GM23338 (cell line): ENCODE results near the gene OMP. TPM values are rescaled to one million over a fixed set of nuclear protein-coding genes. Genes with fewer than 3 reads are reported as not detected.

Experiments
- ATAC-seq: fragments of 200-7000 bp; cut with Tn5 transposase; 3 replicates; pipeline ENCODE4 v1.9.1; 2020
- DNase-seq: peaks from one replicate; pipeline ENCODE4 v3.0.0-alpha.2; 2015; ENCODE audit warnings: low spot score
- H2AFZ ChIP-seq: fragments of 200-600 bp; sonication (generic); 2 replicates; pipeline ENCODE4 v1.8.0; 2016; ENCODE audit warnings: antibody characterized with exemption, mild to moderate bottlenecking, moderate library complexity
- H3F3A ChIP-seq: fragments of 200-600 bp; sonication (generic); replicated peaks from 2 replicates; pipeline ENCODE4 v1.8.0; 2017; ENCODE audit warnings: antibody characterized with exemption, mixed run types, low read depth
- H3K27ac ChIP-seq: fragments of 200-600 bp; sonication (generic); 2 replicates; pipeline ENCODE4 v1.6.1; 2016; ENCODE audit warnings: low read depth
- H3K27me3 ChIP-seq: fragments of 200-600 bp; sonication (generic); 2 replicates; pipeline ENCODE4 v1.8.0; 2016; ENCODE audit warnings: mild to moderate bottlenecking, mixed run types, moderate library complexity; ENCODE audit not compliant: insufficient read depth
- H3K36me3 ChIP-seq: fragments of 200-600 bp; sonication (generic); 2 replicates; pipeline ENCODE4 v1.8.0; 2016; ENCODE audit warnings: mild to moderate bottlenecking; ENCODE audit not compliant: insufficient read depth
- H3K4me1 ChIP-seq: fragments of 200-600 bp; sonication (generic); 2 replicates; pipeline ENCODE4 v1.8.0; 2016; ENCODE audit warnings: mild to moderate bottlenecking, moderate library complexity; ENCODE audit not compliant: insufficient read depth
- H3K4me2 ChIP-seq: fragments of 200-600 bp; sonication (generic); 2 replicates; pipeline ENCODE4 v1.7.1; 2017; ENCODE audit warnings: mixed run types
- H3K4me3 ChIP-seq: fragments of 200-600 bp; sonication (generic); 2 replicates; pipeline ENCODE4 v1.6.1; 2016; ENCODE audit warnings: mixed run types
- H3K79me2 ChIP-seq: fragments of 200-600 bp; sonication (generic); replicated peaks from 2 replicates; pipeline ENCODE4 v1.8.0; 2017; ENCODE audit warnings: mild to moderate bottlenecking; ENCODE audit not compliant: insufficient read depth
- H3K9me2 ChIP-seq: fragments of 200-600 bp; sonication (generic); 2 replicates; pipeline ENCODE4 v1.8.0; 2017; ENCODE audit not compliant: insufficient read depth
- H4K20me1 ChIP-seq: fragments of 200-600 bp; sonication (generic); replicated peaks from 2 replicates; pipeline ENCODE4 v1.8.0; 2017; ENCODE audit warnings: mild to moderate bottlenecking; ENCODE audit not compliant: insufficient read depth
- H3K27ac Mint-ChIP-seq: 2 replicates; pipeline ENCODE4 v1.8.0; 2020; ENCODE audit warnings: inconsistent platforms, mild to moderate bottlenecking, moderate library complexity, mixed read lengths
- H3K27me3 Mint-ChIP-seq: 3 replicates; pipeline ENCODE4 v1.8.0; 2022; ENCODE audit warnings: low read depth, mild to moderate bottlenecking, moderate library complexity, mixed read lengths, inconsistent platforms; ENCODE audit not compliant: insufficient read depth, poor library complexity
- H3K36me3 Mint-ChIP-seq: 3 replicates; pipeline ENCODE4 v1.8.0; 2021; ENCODE audit warnings: low read depth, mild to moderate bottlenecking, inconsistent platforms, moderate library complexity, mixed read lengths
- H3K4me1 Mint-ChIP-seq: 3 replicates; pipeline ENCODE4 v1.8.0; 2020; ENCODE audit warnings: mild to moderate bottlenecking, inconsistent platforms, mixed read lengths
- H3K4me3 Mint-ChIP-seq: 3 replicates; pipeline ENCODE4 v1.8.0; 2021; ENCODE audit warnings: moderate library complexity, mild to moderate bottlenecking, inconsistent platforms, mixed read lengths
- H3K9me3 Mint-ChIP-seq: 3 replicates; pipeline ENCODE4 v1.8.0; 2020; ENCODE audit warnings: moderate library complexity, mild to moderate bottlenecking, inconsistent platforms, mixed read lengths
- CREB1 ChIP-seq: fragments of 250-450 bp; sonication (Bioruptor Pico); IDR thresholded peaks from 2 replicates; pipeline ENCODE4 v1.5.0; 2020; ENCODE audit warnings: low read depth, mild to moderate bottlenecking, moderate library complexity
- EZH2phosphoT487 ChIP-seq: fragments of 200-600 bp; sonication (generic); IDR thresholded peaks from one replicate; pipeline ENCODE4 v1.8.1; 2018; ENCODE audit warnings: antibody characterized with exemption; ENCODE audit not compliant: unreplicated experiment
- POLR2AphosphoS5 ChIP-seq: IDR thresholded peaks from 2 replicates; pipeline ENCODE4 v1.6.1; 2016; ENCODE audit warnings: antibody characterized with exemption, low read depth
- ZNF114 ChIP-seq: fragments of 250-450 bp; sonication (Bioruptor Pico); IDR thresholded peaks from 2 replicates; pipeline ENCODE4 v1.5.0; 2020; ENCODE audit warnings: mild to moderate bottlenecking, moderate library complexity
- polyA plus RNA-seq: library from polyadenylated mRNA; unstranded; fragments of >200 nt; fragmentation: Nextera tagmentation; extraction: Ambion mirVana; gene quantifications from 2 replicates; pipeline ENCODE4 v1.2.1, GENCODE V29; 2016
- total RNA-seq: library from RNA; depleted of rRNA; stranded (reverse); fragments of >200 nt; shearing (Covaris generic); gene quantifications from 2 replicates; pipeline ENCODE4 v1.2.3, GENCODE V29; 2014
- TF ChIP-seq, protein P1 (sequence below): IDR thresholded peaks from one replicate; pipeline ENCODE4 v1.6.1; 2018; ENCODE audit warnings: antibody characterized with exemption; ENCODE audit not compliant: unreplicated experiment
- TF ChIP-seq, protein P2 (sequence below): IDR thresholded peaks from 2 replicates; pipeline ENCODE4 v1.6.1; 2016; ENCODE audit warnings: antibody characterized with exemption

The OMP gene
- total and polyA plus RNA-seq, 2 experiments from 2014 or later = 1.0 TPM; not detected in 1

DNA sequence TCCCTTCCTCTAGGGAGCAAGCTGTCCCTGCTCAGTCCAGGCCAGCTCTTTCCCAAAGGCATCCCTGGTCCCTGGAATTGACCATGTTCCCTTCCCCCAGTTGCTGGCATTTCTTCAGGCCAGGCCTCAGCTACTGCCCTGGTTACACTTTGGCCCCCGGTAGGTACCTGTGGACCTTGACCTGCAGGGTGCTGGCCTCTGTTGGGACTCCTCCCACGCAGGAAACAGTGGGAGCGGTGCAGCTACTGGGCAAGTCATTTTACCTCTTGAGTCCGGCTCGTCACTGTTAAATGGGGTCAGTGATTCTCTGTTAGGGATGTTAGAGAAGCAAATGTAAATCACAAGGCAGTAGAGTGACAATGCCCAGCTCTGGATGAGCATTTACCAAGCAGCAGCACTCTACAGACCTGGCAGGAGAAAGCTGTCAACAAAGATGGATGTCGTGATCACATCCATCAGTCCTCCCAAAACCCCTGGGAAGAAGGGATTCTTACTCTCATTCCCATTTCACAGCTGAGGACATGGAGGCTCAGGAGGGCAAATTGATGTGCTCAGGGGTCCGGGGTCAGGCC, 42.3 kb downstream of the OMP start:
- DNase-seq = no peak
- no peaks in the 10 kb centered on the region for H3K9me2 ChIP-seq
- H3K4me2 ChIP-seq = no peak overlapping the region
- Mint-ChIP-seq H3K4me3 (no peak overlapping the region), H3K36me3 (no peaks in the 10 kb centered on the region), H3K27me3 (peaks cover 20% of the 10 kb centered on the region), H3K9me3 (no peaks in the 10 kb centered on the region), H3K4me1 (peaks cover 32% of the 10 kb centered on the region), H3K27ac (no peak overlapping the region)
- no peaks in the 10 kb centered on the region for H4K20me1 ChIP-seq
- no peak overlapping the region for H2AFZ ChIP-seq
- no peaks in the 10 kb centered on the region for H3K36me3 ChIP-seq
- H3K27ac ChIP-seq = no peak overlapping the region
- no peaks in the 10 kb centered on the region for H3F3A ChIP-seq
- H3K4me1 ChIP-seq = peaks cover 14% of the 10 kb centered on the region
- no peak for ATAC-seq
- no peaks in the 10 kb centered on the region for H3K79me2 ChIP-seq
- H3K4me3 ChIP-seq = no peak overlapping the region
- no peaks in the 10 kb centered on the region for H3K27me3 ChIP-seq
- TF ChIP-seq POLR2AphosphoS5 (no peak), CREB1 (CRISPR knock-in tag) (no peak)
- TF ChIP-seq, protein P1, sequence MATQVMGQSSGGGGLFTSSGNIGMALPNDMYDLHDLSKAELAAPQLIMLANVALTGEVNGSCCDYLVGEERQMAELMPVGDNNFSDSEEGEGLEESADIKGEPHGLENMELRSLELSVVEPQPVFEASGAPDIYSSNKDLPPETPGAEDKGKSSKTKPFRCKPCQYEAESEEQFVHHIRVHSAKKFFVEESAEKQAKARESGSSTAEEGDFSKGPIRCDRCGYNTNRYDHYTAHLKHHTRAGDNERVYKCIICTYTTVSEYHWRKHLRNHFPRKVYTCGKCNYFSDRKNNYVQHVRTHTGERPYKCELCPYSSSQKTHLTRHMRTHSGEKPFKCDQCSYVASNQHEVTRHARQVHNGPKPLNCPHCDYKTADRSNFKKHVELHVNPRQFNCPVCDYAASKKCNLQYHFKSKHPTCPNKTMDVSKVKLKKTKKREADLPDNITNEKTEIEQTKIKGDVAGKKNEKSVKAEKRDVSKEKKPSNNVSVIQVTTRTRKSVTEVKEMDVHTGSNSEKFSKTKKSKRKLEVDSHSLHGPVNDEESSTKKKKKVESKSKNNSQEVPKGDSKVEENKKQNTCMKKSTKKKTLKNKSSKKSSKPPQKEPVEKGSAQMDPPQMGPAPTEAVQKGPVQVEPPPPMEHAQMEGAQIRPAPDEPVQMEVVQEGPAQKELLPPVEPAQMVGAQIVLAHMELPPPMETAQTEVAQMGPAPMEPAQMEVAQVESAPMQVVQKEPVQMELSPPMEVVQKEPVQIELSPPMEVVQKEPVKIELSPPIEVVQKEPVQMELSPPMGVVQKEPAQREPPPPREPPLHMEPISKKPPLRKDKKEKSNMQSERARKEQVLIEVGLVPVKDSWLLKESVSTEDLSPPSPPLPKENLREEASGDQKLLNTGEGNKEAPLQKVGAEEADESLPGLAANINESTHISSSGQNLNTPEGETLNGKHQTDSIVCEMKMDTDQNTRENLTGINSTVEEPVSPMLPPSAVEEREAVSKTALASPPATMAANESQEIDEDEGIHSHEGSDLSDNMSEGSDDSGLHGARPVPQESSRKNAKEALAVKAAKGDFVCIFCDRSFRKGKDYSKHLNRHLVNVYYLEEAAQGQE = no peak

DNA sequence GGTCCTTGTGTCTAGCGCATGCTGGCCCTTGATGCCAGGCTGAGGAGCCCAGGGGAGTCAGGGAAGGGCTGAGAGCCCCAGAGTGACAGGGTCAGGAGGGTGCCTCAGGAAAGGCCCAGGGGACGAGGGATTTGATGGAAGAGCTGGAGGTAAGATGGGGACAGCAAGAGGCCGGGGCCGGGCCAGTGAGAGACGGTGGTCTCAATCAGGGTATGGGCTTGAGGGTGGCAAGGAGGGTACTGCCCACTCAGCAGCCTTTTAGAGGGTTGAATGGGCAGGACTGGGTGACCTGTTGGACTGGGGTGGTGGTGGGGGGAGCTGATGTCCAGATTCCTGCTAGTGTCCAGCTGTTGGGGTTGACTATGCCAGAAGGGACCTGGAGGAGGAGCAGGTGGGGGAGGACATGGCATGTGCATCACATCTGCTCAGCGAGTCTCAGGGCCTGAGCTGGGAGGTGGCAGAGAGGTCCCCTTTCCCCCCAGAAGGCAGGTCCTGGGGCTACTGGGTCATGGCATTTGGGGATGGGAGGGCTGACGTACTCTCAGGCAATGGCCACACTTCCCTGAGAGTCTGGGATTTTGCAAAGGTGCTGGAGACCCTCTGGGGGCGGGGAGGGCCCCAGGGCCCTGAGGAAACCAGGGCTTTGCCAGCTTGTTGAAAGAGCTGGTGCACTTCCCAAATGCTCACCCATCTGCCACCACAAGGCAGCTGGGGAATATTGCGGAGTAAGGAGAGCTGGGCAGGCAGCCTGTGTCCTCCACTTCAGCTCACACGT, 43.8 kb downstream of the OMP start:
- ATAC-seq = no peak

DNA sequence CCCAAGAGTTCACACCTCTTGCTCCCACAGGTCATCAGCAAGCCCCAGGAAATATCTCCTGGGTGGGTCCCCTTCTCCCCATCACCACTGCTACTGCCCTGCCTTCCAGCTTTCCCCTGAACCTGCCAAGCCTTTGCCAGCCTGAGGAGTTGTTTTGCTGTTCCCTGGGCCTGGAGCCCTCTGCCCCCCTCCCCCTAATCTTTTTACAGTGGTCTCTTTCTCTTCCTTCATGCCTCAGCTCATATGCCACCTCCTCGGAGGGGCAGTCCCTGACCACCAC, 44.3 kb downstream of the OMP start:
- peaks cover 12% of the 10 kb centered on the region for H3K4me1 ChIP-seq
- Mint-ChIP-seq H3K9me3 (no peaks in the 10 kb centered on the region), H3K27ac (no peak overlapping the region), H3K4me3 (peak overlapping the region; percentile 80; the same call in 1 of the 3 replicates), H3K27me3 (peaks cover 21% of the 10 kb centered on the region), H3K36me3 (no peaks in the 10 kb centered on the region), H3K4me1 (peaks cover 29% of the 10 kb centered on the region)
- H3K79me2 ChIP-seq = no peaks in the 10 kb centered on the region
- no peaks in the 10 kb centered on the region for H3K36me3 ChIP-seq
- ATAC-seq (no peak), DNase-seq (no peak)
- H3F3A ChIP-seq = no peaks in the 10 kb centered on the region
- TF ChIP-seq ZNF114 (CRISPR knock-in tag) (no peak), CREB1 (CRISPR knock-in tag) (no peak)
- TF ChIP-seq, protein P2, sequence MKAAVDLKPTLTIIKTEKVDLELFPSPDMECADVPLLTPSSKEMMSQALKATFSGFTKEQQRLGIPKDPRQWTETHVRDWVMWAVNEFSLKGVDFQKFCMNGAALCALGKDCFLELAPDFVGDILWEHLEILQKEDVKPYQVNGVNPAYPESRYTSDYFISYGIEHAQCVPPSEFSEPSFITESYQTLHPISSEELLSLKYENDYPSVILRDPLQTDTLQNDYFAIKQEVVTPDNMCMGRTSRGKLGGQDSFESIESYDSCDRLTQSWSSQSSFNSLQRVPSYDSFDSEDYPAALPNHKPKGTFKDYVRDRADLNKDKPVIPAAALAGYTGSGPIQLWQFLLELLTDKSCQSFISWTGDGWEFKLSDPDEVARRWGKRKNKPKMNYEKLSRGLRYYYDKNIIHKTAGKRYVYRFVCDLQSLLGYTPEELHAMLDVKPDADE = no peak
- peak overlapping the region; percentile 68; the same call in 1 of the 2 replicates for H3K4me3 ChIP-seq
- peak overlapping the region; percentile 84 for H3K4me2 ChIP-seq
- no peak overlapping the region for H3K27ac ChIP-seq
- no peaks in the 10 kb centered on the region for H4K20me1 ChIP-seq
- H3K9me2 ChIP-seq = no peaks in the 10 kb centered on the region
- H3K27me3 ChIP-seq = no peaks in the 10 kb centered on the region
- peak overlapping the region; percentile 89; the same call in 1 of the 2 replicates for H2AFZ ChIP-seq

More for the DNA sequence above, 43.8 kb downstream of the OMP start:
- H3K27me3 Mint-ChIP-seq = peaks cover 21% of the 10 kb centered on the region
- no peaks in the 10 kb centered on the region for H3K9me2 ChIP-seq
- no peak overlapping the region for H3K4me3 ChIP-seq
- DNase-seq = no peak
- H2AFZ ChIP-seq = no peak overlapping the region
- H3K36me3 ChIP-seq = no peaks in the 10 kb centered on the region
- no peak overlapping the region for H3K27ac ChIP-seq
- no peaks in the 10 kb centered on the region for H3K9me3 Mint-ChIP-seq
- no peak overlapping the region for H3K4me2 ChIP-seq
- no peaks in the 10 kb centered on the region for H3F3A ChIP-seq
- H3K4me1 ChIP-seq = peaks cover 12% of the 10 kb centered on the region
- no peaks in the 10 kb centered on the region for H3K27me3 ChIP-seq
- H3K79me2 ChIP-seq = no peaks in the 10 kb centered on the region
- H4K20me1 ChIP-seq = no peaks in the 10 kb centered on the region
- H3K4me3 Mint-ChIP-seq = no peak overlapping the region
- H3K36me3 Mint-ChIP-seq = no peaks in the 10 kb centered on the region
- H3K4me1 Mint-ChIP-seq = peaks cover 29% of the 10 kb centered on the region
- TF ChIP-seq EZH2phosphoT487 (no peak), CREB1 (CRISPR knock-in tag) (no peak)
- no peak overlapping the region for H3K27ac Mint-ChIP-seq
